Endothelial cell of umbilical vein (primary cell): ENCODE results near the gene SLC35G4. TPM values are rescaled to one million over a fixed set of nuclear protein-coding genes. Genes with fewer than 3 reads are reported as not detected.

Experiments used
- BruUV-seq: library from RNA; stranded (reverse); fragments of 400-500 nt; replicated peaks from 2 replicates; lab custom pipeline; 2021; lab: Mats Ljungman, UMichigan
- CTCF ChIA-PET: fragments of 300-600, 350-600 bp; sonication (Branson Sonifier 250); formaldehyde crosslinking; loops from one replicate; lab custom pipeline; 2021; ENCODE audit warnings: antibody characterized with exemption, inconsistent platforms; lab: Charles Lee
- POLR2A ChIA-PET: fragments of 300-600, 350-600 bp; sonication (Branson Sonifier 250); formaldehyde crosslinking; loops from one replicate; lab custom pipeline; 2021; ENCODE audit warnings: antibody characterized with exemption, inconsistent platforms; lab: Charles Lee
- DNase-seq: peaks from one replicate; pipeline ENCODE4 v3.0.0-alpha.2; 2011; ENCODE audit warnings: low read depth, low spot score
- FAIRE-seq: peaks from 2 replicates; lab custom pipeline; 2011; peaks lifted over from hg19 to GRCh38; lab: Jason Lieb, UNC
- H2AFZ ChIP-seq: 2 replicates; pipeline ENCODE4 v1.6.0; 2012; ENCODE audit warnings: low read depth, low read length, control low read depth, inconsistent platforms
- H3K27ac ChIP-seq: 2 replicates; pipeline ENCODE4 v1.5.1; 2011; ENCODE audit warnings: low read depth, mild to moderate bottlenecking, control low read depth, low read length, moderate library complexity; ENCODE audit not compliant: insufficient read depth
- H3K27me3 ChIP-seq, 2 experiments: 2 replicates each; pipeline versions ENCODE4 v1.6.0 to v1.6.1; 2011; ENCODE audit warnings: low read length in 2 of 2, mixed read lengths in 1 of 2; ENCODE audit not compliant: control insufficient read depth in 2 of 2, insufficient read depth in 2 of 2
- H3K36me3 ChIP-seq, 2 experiments: 2 replicates in 1 of 2; 3 replicates in 1 of 2; pipeline ENCODE4 v1.5.1; 2011; ENCODE audit warnings: low read length in 2 of 2, mild to moderate bottlenecking in 1 of 2, moderate library complexity in 1 of 2; ENCODE audit not compliant: control insufficient read depth in 2 of 2, insufficient read depth in 2 of 2; ENCODE audit errors: extremely low read depth in 1 of 2
- H3K4me1 ChIP-seq: 3 replicates; pipeline ENCODE4 v1.5.1; 2011; ENCODE audit warnings: mild to moderate bottlenecking, low read length; ENCODE audit not compliant: control insufficient read depth, insufficient read depth; ENCODE audit errors: extremely low read depth
- H3K4me2 ChIP-seq: 2 replicates; pipeline ENCODE4 v1.6.1; 2011; ENCODE audit warnings: low read length, control low read depth, mixed read lengths; ENCODE audit not compliant: insufficient read depth
- H3K4me3 ChIP-seq, 3 experiments: fragments of 200-600 bp in 1 of 3; sonication (generic), shearing (Covaris generic) in 1 of 3; replicated peaks in 1 of 3; 2 replicates each; pipeline ENCODE4 v1.5.1; 2011 to 2016; ENCODE audit warnings: control low read depth in 3 of 3, low read length in 3 of 3, mild to moderate bottlenecking in 2 of 3, inconsistent platforms in 1 of 3, low read depth in 1 of 3, moderate library complexity in 1 of 3; ENCODE audit not compliant: insufficient read depth in 1 of 3
- H3K79me2 ChIP-seq: 2 replicates; pipeline ENCODE4 v1.6.0; 2012; ENCODE audit warnings: low read length, inconsistent platforms; ENCODE audit not compliant: control insufficient read depth, insufficient read depth
- H3K9ac ChIP-seq: replicated peaks from 2 replicates; pipeline ENCODE3; 2011; ENCODE audit warnings: low read length, control low read depth; ENCODE audit not compliant: insufficient read depth; ENCODE audit errors: extremely low read depth
- H3K9me1 ChIP-seq: replicated peaks from 3 replicates; pipeline ENCODE4 v1.6.0; 2011; ENCODE audit warnings: mild to moderate bottlenecking, low read length; ENCODE audit not compliant: control insufficient read depth, insufficient read depth; ENCODE audit errors: extremely low read depth
- H3K9me3 ChIP-seq: replicated peaks from 2 replicates; pipeline ENCODE4 v1.5.1; 2012; ENCODE audit warnings: low read length, inconsistent platforms; ENCODE audit not compliant: control insufficient read depth, insufficient read depth
- H4K20me1 ChIP-seq: replicated peaks from 2 replicates; pipeline ENCODE3; 2011; ENCODE audit warnings: mild to moderate bottlenecking, low read length; ENCODE audit not compliant: control insufficient read depth, insufficient read depth; ENCODE audit errors: extremely low read depth
- CTCF ChIP-seq, 2 donors: IDR thresholded peaks; 1 replicate in 1 of 2; 2 replicates in 1 of 2; pipeline ENCODE4 v1.5.1; 2011; ENCODE audit warnings: low read length in 2 of 2, mild to moderate bottlenecking in 2 of 2, moderate library complexity in 2 of 2, control low read depth in 1 of 2, inconsistent platforms in 1 of 2, low read depth in 1 of 2; ENCODE audit not compliant: insufficient read depth in 1 of 2; ENCODE audit errors: extremely low read depth in 1 of 2
- EZH2 ChIP-seq: IDR thresholded peaks from 2 replicates; pipeline ENCODE4 v1.6.1; 2012; ENCODE audit warnings: borderline replicate concordance, low read depth, mild to moderate bottlenecking, moderate library complexity, low read length, inconsistent platforms; ENCODE audit not compliant: severe bottlenecking
- FOS ChIP-seq: IDR thresholded peaks from 2 replicates; pipeline ENCODE4 v1.6.1; 2011; ENCODE audit warnings: mild to moderate bottlenecking, low read length, moderate library complexity, borderline replicate concordance; ENCODE audit not compliant: insufficient read depth
- GATA2 ChIP-seq: IDR thresholded peaks from 2 replicates; pipeline ENCODE4 v1.7.0; 2011; ENCODE audit warnings: low read depth, mild to moderate bottlenecking, moderate library complexity, mixed read lengths, low read length; ENCODE audit not compliant: insufficient read length, insufficient read depth
- JUN ChIP-seq: IDR thresholded peaks from 2 replicates; pipeline ENCODE4 v1.6.1; 2011; ENCODE audit warnings: borderline replicate concordance, low read depth; ENCODE audit not compliant: insufficient read length, insufficient read depth
- MAX ChIP-seq: IDR thresholded peaks from 2 replicates; pipeline ENCODE4 v1.6.1; 2011; ENCODE audit not compliant: insufficient read depth, insufficient read length
- MYC ChIP-seq: IDR thresholded peaks from one replicate; pipeline ENCODE4 v1.6.1; 2011; ENCODE audit warnings: mild to moderate bottlenecking, low read depth, low read length
- POLR2A ChIP-seq: IDR thresholded peaks from 2 replicates; pipeline ENCODE4 v1.6.1; 2012; ENCODE audit warnings: low read depth, mild to moderate bottlenecking, control low read depth, low read length
- POLR2AphosphoS5 ChIP-seq: IDR thresholded peaks from 2 replicates; pipeline ENCODE4 v1.6.1; 2012; ENCODE audit warnings: low read depth, mild to moderate bottlenecking, control low read depth, low read length, moderate library complexity; ENCODE audit not compliant: insufficient read depth
- dilution Hi-C: fragments of 300-500 bp; cut with MboI; formaldehyde crosslinking; loops from one replicate; pipeline ENCODE4 v1.15.0; 2019; ENCODE audit warnings: low sequenced_read_pairs; ENCODE audit not compliant: extremely low pct_ligation_motif_present
- intact Hi-C: fragments of 100-400 bp; cut with micrococcal nuclease; formaldehyde crosslinking; loops from one replicate; pipeline ENCODE4 v1.10.0; 2022
- polyA plus RNA-seq, 4 experiments: library from polyadenylated mRNA; depleted of rRNA in 3 of 4; stranded (reverse) in 3 of 4; unstranded in 1 of 4; fragments of >200 nt; gene quantifications; 2 replicates each; pipeline versions ENCODE4 v1.2.1 to v1.2.3, GENCODE V29; 2011 to 2012; ENCODE audit warnings: missing spikeins in 1 of 4
- total RNA-seq: library from RNA; stranded (reverse); gene quantifications from 2 replicates; pipeline ENCODE4 v1.2.3, GENCODE V29; 2021

Gene SLC35G4
- total and polyA plus RNA-seq, 2 donors (not counting 3 experiments of a cell fraction or from before 2014, with no cell fraction given) = not detected

- H3K9me3 ChIP-seq = no peaks in the 10 kb centered on the region
- no peaks in the 10 kb centered on the region for H3K9me1 ChIP-seq
- H3K4me2 ChIP-seq = no peak overlapping the region
- POLR2A ChIA-PET = no interaction called here
- H3K4me1 ChIP-seq = no peaks in the 10 kb centered on the region
- DNase-seq (no peak), FAIRE-seq (no peak)
- CTCF ChIA-PET = no interaction called here
- no peaks in the 10 kb centered on the region for H4K20me1 ChIP-seq
- H3K4me3 ChIP-seq = no peak overlapping the region
- H3K36me3 ChIP-seq = no peaks in the 10 kb centered on the region
- no peak overlapping the region for H3K27ac ChIP-seq
- peaks cover 0 to 2% of the 10 kb centered on the region in 2 experiments for H3K27me3 ChIP-seq
- H2AFZ ChIP-seq = no peak overlapping the region
- dilution Hi-C loops (no loop called here), intact Hi-C loops (no loop called here)
- TF ChIP-seq CTCF (IDR thresholded peaks at IDR 0.05; ENCODE audit: extremely low read depth in 1 of 2, insufficient read depth in 1 of 2, low read depth in 1 of 2, low read length in 2 of 2) = no peak
- no peak for TF ChIP-seq MAX
- TF ChIP-seq GATA2 = no peak
- no peak for TF ChIP-seq FOS
- TF ChIP-seq MYC = no peak
- no peak for TF ChIP-seq JUN
- TF ChIP-seq POLR2A = no peak
- TF ChIP-seq EZH2 = no peak
- TF ChIP-seq POLR2AphosphoS5 = no peak
- no peaks in the 10 kb centered on the region for H3K79me2 ChIP-seq
- BruUV-seq = no TSS peak
- H3K9ac ChIP-seq = no peak overlapping the region
Measured at GRCh38 chr18:11574545-11574944, 34.9 kb upstream of the SLC35G4 start.
